GM18907 (cell line): ENCODE data around the gene TM7SF2.
"Not testable (repeated sequence)": the region's sequence is repeated elsewhere in the genome, so short reads cannot be mapped to it uniquely, and the experiment has no call there.

Source experiments
- ATAC-seq: cut with Tn5 transposase; IDR thresholded peaks from one replicate; pipeline ENCODE4 v1.9.1; 2021; ENCODE audit warnings: mild to moderate bottlenecking, moderate library complexity; ENCODE audit not compliant: unreplicated experiment

TM7SF2 gene

DNA sequence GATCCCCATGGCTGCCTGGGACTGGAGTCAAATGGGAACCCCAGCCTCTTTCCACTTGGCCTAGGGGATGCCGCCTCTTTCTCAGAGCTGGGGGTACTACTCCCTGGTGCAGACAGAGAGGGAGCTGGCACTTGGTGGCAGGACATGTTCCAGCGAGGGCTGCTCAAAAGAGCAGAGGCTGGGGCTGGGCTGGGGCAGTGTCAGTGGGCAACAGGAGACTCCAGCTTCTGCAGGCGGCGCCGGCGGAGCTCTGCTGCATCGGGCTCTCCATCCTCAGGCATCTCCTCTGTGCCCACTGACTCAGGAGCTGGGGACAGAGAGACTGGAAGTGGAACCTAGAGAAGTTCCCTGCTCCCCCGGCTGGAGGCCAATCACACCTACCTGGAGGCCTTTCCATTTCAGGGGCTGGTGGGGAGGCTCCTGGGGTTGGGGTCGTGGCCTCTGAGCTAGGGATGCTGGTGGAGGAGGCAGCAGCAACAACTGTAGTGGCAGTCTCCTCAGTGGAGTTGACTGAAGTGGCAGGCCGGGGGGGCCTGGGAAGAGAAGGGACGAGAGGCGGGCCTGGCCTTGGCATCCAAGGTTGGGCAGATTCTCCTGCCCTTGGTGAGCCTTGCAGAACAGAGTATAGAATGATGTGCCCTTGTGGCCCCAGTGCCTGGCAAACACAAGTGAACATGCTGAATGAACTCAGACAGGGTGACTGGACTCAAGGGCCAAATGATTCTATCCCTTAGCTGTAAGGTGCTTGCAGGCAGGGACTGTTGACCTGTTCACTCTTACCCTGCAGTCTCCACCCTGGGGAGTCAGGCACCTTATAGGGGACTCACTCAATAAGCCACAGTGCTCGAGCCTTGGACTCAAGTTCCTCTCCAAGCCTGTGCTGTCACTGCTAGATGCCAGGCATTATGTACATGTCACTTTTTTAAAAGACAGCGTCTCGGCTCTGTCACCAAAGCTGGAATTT, 16.8 kb downstream of the TM7SF2 start:
- ATAC-seq, result no peak

- ATAC-seq, result no peak
Observed at GRCh38 chr11:65129649-65130441, 18.2 kb downstream of the TM7SF2 start.

DNA sequence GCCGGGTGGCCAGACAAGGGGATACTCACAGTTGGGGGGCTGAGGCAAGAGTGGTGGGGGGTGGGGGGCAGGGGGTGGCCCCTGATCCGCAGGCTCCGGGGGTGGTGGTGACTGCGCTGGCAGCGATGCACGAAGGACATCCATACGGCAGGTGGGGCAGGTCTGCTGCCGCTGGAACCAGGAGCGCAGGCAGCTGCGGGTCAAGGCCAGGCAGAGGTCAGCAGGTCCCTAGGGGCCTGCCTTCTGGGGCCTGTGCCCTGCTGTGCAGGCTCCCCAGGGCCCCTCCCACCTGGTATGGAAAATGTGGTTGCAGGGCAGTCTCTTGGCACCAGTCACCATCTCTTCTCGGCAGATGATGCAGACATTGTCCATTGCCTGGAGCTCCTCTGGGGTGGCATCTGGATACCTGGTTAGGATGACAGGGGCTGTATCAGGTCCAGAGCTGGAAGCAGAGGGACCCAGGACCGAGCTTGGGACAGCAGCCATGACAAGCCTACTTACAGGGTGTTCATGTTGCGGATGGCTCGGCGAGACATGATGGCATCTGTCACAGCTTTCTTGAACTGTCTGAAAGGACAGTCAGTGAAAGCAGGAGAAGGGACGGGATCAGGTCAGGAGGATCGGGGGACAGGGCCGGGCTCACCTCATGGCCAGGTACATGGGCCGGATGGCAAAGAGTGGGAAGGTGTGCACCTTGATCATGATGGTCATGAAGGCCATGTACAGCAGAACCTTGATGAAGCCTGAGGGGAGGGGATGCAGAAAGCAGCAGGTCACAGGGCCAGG, 19.2 kb downstream of the TM7SF2 start:
- ATAC-seq, result no peak

DNA sequence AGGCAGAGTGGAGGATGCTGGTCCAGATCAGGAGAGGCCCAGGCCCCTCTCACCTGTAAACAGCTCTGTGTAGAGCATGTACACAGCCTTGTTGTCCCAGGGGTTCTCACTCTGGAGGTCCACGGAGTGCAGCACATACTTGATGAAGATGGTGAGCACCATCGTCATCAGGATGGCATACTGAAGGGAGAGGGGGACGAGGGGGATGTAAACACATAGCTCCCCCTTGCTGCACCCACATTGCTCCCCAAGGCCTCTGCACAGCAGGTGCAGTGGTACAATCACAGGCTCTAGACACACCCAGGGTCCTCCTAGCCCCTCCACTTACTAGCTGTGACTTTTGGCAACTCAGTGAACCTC, 19.7 kb downstream of the TM7SF2 start:
- ATAC-seq, result no peak

DNA sequence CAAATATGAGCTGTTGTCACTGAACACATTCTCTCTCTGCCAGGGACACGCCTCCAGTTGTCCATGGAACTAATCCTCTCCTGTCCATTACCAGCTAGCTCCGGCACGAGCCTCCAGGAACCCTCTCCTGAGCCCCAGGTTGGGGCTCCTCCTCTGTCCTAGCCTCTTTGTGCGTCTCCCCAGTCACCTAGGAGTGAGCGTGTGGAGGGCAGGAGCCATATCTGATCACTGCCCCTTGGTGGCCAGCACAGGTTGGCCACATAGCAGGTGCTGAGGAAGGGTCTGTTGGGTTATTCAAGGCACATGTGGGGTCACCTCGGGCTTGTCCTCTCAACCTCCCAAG, 20.2 kb downstream of the TM7SF2 start:
- no peak for ATAC-seq

DNA sequence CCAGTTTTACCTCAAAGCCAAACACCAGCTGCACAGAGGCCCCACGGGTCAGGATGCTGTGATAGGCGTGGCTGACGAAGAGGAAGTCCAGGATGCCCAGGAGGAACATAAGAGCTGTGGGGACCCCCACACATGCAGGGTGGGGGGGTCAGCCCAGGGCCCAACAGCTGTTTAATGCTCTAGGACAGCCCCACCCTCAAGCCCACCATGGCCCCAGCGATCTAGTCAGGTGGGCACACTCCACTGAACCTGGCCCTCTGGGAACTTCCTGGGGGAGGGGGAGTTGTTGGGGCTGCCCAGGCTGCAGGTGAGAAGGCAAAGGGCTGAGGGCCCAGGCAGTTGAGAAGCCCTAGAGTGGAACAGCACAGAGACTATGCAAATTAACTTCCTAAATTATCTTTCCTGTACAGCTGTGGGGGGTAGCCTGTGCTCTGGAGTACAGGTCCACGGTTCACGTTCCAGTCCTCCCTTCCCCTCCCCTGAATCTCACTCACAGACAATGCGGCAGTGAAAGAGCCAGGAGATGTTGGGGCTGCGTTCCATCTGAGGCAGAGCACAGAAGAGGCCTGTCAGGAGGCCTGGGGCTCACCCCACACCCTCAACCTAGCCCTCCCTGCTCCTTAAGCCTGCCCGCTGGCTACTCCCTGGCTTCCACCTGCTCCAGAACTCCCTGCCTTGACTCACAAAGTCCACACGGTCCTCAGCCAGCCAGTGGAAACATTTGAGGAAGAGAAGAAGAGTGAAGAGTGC, 20.7 kb downstream of the TM7SF2 start:
- ATAC-seq, result peak; percentile 26

- no peak for ATAC-seq
Observed at GRCh38 chr11:65132988-65133700, 21.5 kb downstream of the TM7SF2 start.

DNA sequence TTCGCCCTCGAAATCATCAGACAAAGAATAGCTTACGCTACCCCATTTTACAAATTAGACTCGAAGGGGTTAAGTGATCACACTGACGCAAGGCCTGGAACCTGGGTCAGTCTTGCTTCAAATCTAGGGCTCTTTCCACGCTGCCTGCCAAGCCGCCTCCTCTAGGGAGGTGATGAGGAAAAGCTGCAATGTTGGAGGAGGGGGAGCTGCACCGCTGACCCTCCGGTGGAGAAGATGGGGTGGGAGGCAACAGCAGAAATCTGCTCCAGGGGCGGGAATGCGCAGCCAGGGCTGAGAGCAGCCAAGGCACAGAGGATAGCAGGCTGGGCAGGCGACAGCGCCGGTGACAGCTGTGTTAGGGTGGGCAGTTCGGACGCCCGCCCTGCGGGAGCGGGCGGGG, 22.1 kb downstream of the TM7SF2 start:
- ATAC-seq, result peak; percentile 1

- ATAC-seq, result peak; percentile 62
Observed at GRCh38 chr11:65134240-65134951, 22.7 kb downstream of the TM7SF2 start, which contains the start of gene SYVN1. SYVN1 (minus strand) TSS chr11:65134519; CDS start chr11:65133601, 918 bp downstream.

DNA sequence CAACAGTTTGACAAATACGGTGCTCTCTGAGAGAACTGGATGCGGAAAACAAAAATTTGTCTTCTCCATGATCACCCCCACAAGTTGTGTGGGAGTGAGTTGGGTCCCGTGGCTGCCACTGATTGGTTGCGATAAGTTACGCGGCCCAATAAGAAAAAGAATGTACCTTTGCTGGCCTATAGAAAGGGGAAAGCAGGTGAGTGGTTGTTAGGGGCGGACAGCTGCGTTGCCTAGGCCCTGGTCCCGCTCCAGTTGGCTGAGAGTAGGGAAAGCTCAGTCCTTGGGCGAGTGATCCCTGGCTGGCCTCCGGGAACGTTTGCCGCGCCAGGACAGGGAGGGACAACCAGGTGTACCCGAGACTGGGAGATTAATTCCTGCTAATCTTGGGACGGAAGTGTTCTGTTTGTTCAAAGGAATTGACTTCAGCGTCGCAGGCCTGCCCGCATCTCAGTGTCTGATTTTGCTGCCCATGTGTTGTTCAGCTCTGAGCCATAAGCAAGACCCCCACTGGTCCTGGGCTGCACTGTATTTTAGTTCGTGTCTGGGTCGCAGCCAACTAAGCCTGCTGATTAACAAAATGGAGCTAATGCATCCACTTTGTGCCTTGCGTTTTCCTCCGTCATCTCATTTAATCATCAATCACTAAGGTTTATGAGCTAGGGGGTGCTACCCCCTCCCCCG, 23.4 kb downstream of the TM7SF2 start:
- ATAC-seq, result peak; percentile 70

DNA sequence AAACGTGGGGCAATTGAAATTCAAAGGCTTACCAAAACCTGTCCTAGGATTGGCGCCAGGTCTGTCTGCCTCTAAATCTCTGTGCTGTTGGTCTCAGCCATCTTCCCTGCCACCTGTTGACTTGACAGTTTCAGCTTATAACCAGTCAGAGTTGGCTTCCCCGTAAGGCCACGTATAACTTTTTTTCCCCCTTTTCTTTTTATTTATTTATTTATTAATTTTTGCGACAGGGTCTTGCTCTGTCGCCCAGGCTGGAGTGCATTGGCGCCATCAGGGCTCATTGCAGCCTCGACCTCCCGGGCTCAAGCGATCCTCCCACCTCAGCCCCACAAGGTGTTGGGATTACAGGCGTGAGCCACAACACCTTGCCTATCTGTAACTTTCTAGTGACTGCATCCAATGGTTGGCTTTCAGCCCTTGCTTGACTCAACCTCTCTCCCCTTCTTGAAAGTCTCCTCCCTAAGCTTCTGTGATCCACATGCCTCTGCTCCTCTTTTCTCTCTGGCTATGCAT, 24.0 kb downstream of the TM7SF2 start:
- no peak for ATAC-seq

DNA sequence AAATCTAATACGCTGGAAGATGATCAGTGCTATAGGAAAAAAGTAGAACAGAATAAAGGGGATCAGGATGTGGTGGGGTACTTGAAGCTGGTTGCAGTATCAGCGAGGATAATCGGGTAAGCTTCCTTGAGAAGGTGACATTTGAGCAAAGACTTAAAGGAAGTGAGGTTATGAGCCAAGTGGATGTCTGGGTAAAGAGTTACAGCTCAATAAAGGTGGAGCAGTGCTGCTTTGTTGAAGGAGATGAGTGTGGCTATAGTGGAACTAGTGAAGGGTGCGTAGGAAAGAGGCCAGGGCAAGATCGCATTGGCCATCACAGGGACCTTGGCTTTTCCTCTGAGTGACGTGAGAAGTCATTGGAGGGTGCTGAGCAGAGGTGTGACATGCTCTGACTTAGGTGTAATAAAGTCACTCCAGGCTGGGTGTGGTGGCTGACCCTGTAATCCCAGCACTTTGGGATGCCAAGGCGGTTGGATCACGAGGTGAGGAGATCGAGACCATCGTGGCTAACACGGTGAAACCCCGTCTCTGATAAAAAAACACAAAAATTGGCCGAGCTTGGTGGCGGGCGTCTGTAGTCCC, 24.9 kb downstream of the TM7SF2 start:
- ATAC-seq, result no peak

DNA sequence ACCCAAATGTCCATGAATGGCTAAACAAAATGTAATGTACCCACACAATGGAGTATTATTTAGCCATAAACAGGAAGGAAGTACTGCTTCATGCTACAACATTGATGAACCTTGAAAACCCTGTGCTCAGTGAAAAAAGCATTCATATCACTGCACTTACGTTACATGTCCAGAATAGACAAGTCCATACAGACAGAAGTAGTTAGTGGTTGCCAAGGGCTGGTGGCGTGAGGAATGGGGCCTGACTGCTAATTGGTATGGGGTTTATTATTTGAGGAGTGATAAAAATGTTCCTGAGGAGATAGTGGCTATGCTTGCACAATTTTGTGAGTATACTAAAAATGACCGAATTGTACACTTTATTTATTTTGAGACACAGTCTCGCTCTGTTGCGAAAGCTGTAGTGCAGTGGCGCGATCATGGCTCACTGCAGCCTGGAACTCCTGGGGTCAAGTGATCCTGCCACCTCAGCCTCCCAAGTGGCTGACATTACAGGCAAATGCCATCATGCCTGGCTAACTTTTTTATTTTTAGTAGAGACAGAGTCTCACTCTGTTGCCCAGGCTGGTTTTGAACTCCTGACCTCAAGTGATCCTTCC, 30.3 kb downstream of the TM7SF2 start:
- ATAC-seq, result no peak

GRCh38 chr11:65147352-65148075, 35.8 kb downstream of the TM7SF2 start:
- no peak for ATAC-seq

GRCh38 chr11:65148657-65149056, 37.0 kb downstream of the TM7SF2 start:
- ATAC-seq, result no peak

GRCh38 chr11:65150131-65150508, 38.4 kb downstream of the TM7SF2 start:
- ATAC-seq, result not testable (repeated sequence)
